ENCODE data around the gene CCDC191.

DNA sequence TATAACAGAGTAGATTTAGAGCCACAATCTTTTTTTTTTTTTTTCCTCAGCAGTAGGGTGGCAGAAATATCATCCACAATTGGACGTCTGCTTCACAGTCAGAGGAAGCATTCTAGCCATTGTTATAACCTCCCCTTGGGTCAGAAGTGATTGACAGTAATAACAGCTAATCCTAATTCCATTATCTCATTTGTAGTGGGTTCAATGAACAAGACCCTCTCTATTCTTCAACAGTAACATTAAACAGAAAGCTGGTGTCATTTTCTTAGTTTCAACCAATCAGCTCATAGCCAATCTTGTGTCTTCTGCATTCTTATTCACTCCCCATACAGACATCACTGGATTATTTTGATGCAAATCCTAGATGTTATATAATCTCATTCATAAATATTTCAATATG, 44.8 kb upstream of the CCDC191 start:
- TF ChIP-seq, protein P1, sequence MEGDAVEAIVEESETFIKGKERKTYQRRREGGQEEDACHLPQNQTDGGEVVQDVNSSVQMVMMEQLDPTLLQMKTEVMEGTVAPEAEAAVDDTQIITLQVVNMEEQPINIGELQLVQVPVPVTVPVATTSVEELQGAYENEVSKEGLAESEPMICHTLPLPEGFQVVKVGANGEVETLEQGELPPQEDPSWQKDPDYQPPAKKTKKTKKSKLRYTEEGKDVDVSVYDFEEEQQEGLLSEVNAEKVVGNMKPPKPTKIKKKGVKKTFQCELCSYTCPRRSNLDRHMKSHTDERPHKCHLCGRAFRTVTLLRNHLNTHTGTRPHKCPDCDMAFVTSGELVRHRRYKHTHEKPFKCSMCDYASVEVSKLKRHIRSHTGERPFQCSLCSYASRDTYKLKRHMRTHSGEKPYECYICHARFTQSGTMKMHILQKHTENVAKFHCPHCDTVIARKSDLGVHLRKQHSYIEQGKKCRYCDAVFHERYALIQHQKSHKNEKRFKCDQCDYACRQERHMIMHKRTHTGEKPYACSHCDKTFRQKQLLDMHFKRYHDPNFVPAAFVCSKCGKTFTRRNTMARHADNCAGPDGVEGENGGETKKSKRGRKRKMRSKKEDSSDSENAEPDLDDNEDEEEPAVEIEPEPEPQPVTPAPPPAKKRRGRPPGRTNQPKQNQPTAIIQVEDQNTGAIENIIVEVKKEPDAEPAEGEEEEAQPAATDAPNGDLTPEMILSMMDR (IDR thresholded peaks at IDR 0.05), result no peak
- no peak for TF ChIP-seq POLR2A (IDR thresholded peaks at IDR 0.05; ENCODE audit: low read depth)
- no peak for TF ChIP-seq EP300 (IDR thresholded peaks at IDR 0.05)
- no peak for TF ChIP-seq POLR2AphosphoS5 (IDR thresholded peaks at IDR 0.05)

Measured in esophagus muscularis mucosa (tissue), 4 donors.